ENCODE results near the gene AOPEP.

DNA sequence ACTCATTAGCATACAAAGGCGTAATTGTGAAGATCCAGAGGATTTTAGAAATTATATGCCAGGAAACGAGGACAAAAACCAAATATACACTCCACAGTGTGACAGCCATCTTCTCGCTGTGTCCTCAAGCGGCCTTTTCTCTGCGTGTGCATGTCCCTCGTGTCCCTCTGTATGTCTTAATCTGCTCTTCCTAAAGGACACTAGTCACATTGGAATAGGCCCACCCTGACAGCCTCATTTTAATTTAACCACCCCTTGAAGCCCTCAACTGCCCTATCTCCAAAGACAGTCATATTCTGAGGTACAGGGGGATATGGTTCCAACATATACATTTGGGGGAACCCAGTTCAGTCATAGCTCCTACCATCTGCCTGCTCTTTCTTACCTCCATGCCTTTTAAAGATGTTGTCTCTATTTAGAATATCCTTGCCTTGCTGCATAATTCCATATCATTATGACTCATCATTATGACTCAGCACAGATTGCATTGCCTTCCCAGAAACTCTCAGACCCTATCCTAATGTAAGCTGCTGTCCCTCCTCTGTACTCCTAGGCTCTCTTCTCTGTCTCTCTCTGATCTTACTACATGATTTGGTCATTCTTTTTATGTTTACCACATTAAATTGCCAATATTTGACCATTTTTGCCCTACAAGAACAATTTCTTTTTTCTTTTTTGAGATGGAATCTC, 210.9 kb downstream of the AOPEP start:
- TF ChIP-seq POLR2AphosphoS5 (IDR thresholded peaks at IDR 0.05; ENCODE audit: low read depth, low read length) (no peak), POLR2A (IDR thresholded peaks at IDR 0.05; ENCODE audit: low read depth, low read length) (no peak), SPI1 (IDR thresholded peaks at IDR 0.05; ENCODE audit: low read depth, low read length) (no peak)

Measured in GM12891 (cell line).